HEK293T (cell line): Measurements from ENCODE around the gene OSBPL3.

Experiments
- BHLHE40 ChIP-seq: fragments of 450-650 bp; IDR thresholded peaks from 2 replicates; pipeline ENCODE4 v1.6.1; 2016; ENCODE audit warnings: mild to moderate bottlenecking, moderate library complexity, borderline replicate concordance
- ELF4 ChIP-seq: fragments of 450-650 bp; IDR thresholded peaks from 2 replicates; pipeline ENCODE4 v1.6.1; 2017; ENCODE audit warnings: antibody characterized with exemption
- FOXM1 ChIP-seq: fragments of 450-650 bp; IDR thresholded peaks from 2 replicates; pipeline ENCODE4 v1.6.1; 2017; ENCODE audit warnings: mild to moderate bottlenecking, borderline replicate concordance
- NFRKB ChIP-seq: fragments of 450-650 bp; IDR thresholded peaks from 2 replicates; pipeline ENCODE4 v1.6.1; 2016; ENCODE audit warnings: mild to moderate bottlenecking, moderate library complexity
- PKNOX1 ChIP-seq: fragments of 450-650 bp; IDR thresholded peaks from 2 replicates; pipeline ENCODE4 v1.6.1; 2016
- SP1 ChIP-seq: fragments of 450-650 bp; IDR thresholded peaks from 2 replicates; pipeline ENCODE4 v1.6.1; 2017
- ZNF384 ChIP-seq: fragments of 450-650 bp; IDR thresholded peaks from 2 replicates; pipeline ENCODE4 v1.6.1; 2016

GRCh38 chr7:24752073-24752800 is 227.7 kb downstream of the OSBPL3 start:
- TF ChIP-seq ELF4 (no peak), FOXM1 (no peak), BHLHE40 (no peak), PKNOX1 (no peak), SP1 (no peak), NFRKB (no peak), ZNF384 (no peak)
